ENCODE measurements around the gene MARCHF3.

DNA sequence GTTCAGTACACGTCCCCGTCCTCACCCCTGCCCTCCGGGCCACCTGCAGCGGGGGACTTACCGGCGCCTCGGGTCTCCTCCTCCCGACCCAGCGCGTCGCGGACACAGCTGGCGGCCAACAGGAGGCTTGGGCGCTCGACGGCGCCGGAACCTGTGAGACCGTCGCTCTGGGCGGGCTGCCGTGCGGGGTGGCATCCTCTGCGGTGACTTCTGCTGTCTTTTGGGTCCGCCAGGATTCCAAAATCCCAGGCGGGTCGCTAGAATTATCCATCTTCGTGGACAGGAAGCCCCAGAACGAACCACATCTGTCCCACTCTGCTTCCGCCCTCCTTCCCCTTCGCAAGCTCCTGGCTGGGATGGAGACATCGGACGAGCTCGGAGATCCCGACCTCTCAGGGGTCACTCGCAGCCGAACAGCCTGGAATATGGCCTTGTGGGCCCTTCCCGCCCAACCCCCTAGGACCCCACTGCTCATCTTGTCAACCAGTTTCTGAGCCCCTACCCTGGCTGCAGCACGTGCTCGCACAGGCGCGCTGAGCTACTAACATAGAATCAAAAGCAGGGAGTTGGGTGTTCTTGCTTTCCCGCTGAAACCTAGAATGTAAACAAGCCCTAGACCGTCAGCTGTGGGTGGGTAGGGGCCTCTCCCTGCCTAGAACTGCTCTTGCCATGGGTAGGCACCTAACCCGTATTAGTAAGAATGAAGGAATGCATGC is 947 bp upstream of the MARCHF3 start:
- TF ChIP-seq, protein P1, sequence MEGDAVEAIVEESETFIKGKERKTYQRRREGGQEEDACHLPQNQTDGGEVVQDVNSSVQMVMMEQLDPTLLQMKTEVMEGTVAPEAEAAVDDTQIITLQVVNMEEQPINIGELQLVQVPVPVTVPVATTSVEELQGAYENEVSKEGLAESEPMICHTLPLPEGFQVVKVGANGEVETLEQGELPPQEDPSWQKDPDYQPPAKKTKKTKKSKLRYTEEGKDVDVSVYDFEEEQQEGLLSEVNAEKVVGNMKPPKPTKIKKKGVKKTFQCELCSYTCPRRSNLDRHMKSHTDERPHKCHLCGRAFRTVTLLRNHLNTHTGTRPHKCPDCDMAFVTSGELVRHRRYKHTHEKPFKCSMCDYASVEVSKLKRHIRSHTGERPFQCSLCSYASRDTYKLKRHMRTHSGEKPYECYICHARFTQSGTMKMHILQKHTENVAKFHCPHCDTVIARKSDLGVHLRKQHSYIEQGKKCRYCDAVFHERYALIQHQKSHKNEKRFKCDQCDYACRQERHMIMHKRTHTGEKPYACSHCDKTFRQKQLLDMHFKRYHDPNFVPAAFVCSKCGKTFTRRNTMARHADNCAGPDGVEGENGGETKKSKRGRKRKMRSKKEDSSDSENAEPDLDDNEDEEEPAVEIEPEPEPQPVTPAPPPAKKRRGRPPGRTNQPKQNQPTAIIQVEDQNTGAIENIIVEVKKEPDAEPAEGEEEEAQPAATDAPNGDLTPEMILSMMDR (IDR thresholded peaks at IDR 0.05; ENCODE audit: low read depth, low read length) = no peak
- TF ChIP-seq POLR2A (IDR thresholded peaks at IDR 0.05; ENCODE audit: extremely low read depth, insufficient read length) (no peak), MYC (IDR thresholded peaks at IDR 0.05; ENCODE audit: low read depth, low read length) (no peak)
- TF ChIP-seq, protein P2, sequence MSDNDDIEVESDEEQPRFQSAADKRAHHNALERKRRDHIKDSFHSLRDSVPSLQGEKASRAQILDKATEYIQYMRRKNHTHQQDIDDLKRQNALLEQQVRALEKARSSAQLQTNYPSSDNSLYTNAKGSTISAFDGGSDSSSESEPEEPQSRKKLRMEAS (IDR thresholded peaks at IDR 0.05; ENCODE audit: low read depth, low read length) = no peak

All from NB4 (cell line).